ENCODE measurements around the gene DHRS3.

GRCh38 chr1:12618661-12618964 lies 603 bp upstream of the DHRS3 start:
- TF ChIP-seq POLR2AphosphoS5 (IDR thresholded peaks at IDR 0.05), result no peak
- TF ChIP-seq, protein P1, sequence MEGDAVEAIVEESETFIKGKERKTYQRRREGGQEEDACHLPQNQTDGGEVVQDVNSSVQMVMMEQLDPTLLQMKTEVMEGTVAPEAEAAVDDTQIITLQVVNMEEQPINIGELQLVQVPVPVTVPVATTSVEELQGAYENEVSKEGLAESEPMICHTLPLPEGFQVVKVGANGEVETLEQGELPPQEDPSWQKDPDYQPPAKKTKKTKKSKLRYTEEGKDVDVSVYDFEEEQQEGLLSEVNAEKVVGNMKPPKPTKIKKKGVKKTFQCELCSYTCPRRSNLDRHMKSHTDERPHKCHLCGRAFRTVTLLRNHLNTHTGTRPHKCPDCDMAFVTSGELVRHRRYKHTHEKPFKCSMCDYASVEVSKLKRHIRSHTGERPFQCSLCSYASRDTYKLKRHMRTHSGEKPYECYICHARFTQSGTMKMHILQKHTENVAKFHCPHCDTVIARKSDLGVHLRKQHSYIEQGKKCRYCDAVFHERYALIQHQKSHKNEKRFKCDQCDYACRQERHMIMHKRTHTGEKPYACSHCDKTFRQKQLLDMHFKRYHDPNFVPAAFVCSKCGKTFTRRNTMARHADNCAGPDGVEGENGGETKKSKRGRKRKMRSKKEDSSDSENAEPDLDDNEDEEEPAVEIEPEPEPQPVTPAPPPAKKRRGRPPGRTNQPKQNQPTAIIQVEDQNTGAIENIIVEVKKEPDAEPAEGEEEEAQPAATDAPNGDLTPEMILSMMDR (IDR thresholded peaks at IDR 0.05 in 8 of 11, conservative IDR thresholded peaks at IDR 0.05 in 3 of 11), result no peak

Measured in spleen (tissue), 7 donors.